GM20000 (cell line): Measurements from ENCODE around the gene LRRC42.
A peak's percentile ranks its signal among the peaks of the same experiment; 100 is the strongest.

ENCODE experiments used
- DNase-seq: peaks from one replicate; pipeline ENCODE4 v3.0.0; 2012; ENCODE audit warnings: low spot score
- CTCF ChIP-seq: IDR thresholded peaks from 2 replicates; pipeline ENCODE4 v1.5.1; 2012; ENCODE audit warnings: mild to moderate bottlenecking, control low read depth; ENCODE audit errors: extremely low read depth, missing control alignments

The LRRC42 gene

GRCh38 chr1:53943090-53943489 lies 3.1 kb upstream of the LRRC42 start:
- no peak for DNase-seq
- TF ChIP-seq CTCF: no peak

- no peak for TF ChIP-seq CTCF
- no peak for DNase-seq
Observed at GRCh38 chr1:53943490-53944043, 2.6 kb upstream of the LRRC42 start.

GRCh38 chr1:53944469-53945182 lies 1.5 kb upstream of the LRRC42 start:
- DNase-seq: no peak
- no peak for TF ChIP-seq CTCF

GRCh38 chr1:53945183-53945432 lies 1.0 kb upstream of the LRRC42 start:
- TF ChIP-seq CTCF: no peak
- DNase-seq: no peak

GRCh38 chr1:53945433-53946251 lies 508 bp upstream of the LRRC42 start, which contains the start of gene IFT25:
Gene IFT25 (minus strand): TSS chr1:53945699. CDS start chr1:53940082, 5,617 bp downstream.
- no peak for TF ChIP-seq CTCF
- peak; percentile 98 for DNase-seq

- DNase-seq: no peak
- no peak for TF ChIP-seq CTCF
Observed at GRCh38 chr1:53947172-53947907, 1.2 kb downstream of the LRRC42 start.
